GM18508 (cell line): ENCODE measurements around the gene MAP7D3.

Experiments
- ATAC-seq: cut with Tn5 transposase; IDR thresholded peaks from one replicate; pipeline ENCODE4 v1.9.1; 2021; ENCODE audit warnings: moderate number of reproducible peaks; ENCODE audit not compliant: insufficient read depth, unreplicated experiment

MAP7D3 gene

GRCh38 chrX:136209016-136209738, 42.0 kb downstream of the MAP7D3 start:
- ATAC-seq = no peak

GRCh38 chrX:136207546-136207945, 43.7 kb downstream of the MAP7D3 start:
- ATAC-seq = no peak

- ATAC-seq = no peak
Observed at GRCh38 chrX:136206916-136207315, 44.3 kb downstream of the MAP7D3 start.

GRCh38 chrX:136205882-136206380, 45.3 kb downstream of the MAP7D3 start:
- ATAC-seq = no peak

GRCh38 chrX:136204571-136204970, 46.6 kb downstream of the MAP7D3 start:
- ATAC-seq = no peak

GRCh38 chrX:136203951-136204350, 47.2 kb downstream of the MAP7D3 start:
- ATAC-seq = no peak

- ATAC-seq = no peak
Observed at GRCh38 chrX:136203438-136203837, 47.8 kb downstream of the MAP7D3 start.

GRCh38 chrX:136202889-136203288, 48.3 kb downstream of the MAP7D3 start:
- no peak for ATAC-seq

GRCh38 chrX:136201601-136202000, 49.6 kb downstream of the MAP7D3 start:
- no peak for ATAC-seq

GRCh38 chrX:136200466-136200865, 50.7 kb downstream of the MAP7D3 start:
- no peak for ATAC-seq

- no peak for ATAC-seq
Observed at GRCh38 chrX:136199365-136199764, 51.8 kb downstream of the MAP7D3 start.

GRCh38 chrX:136198678-136199243, 52.4 kb downstream of the MAP7D3 start:
- no peak for ATAC-seq

- no peak for ATAC-seq
Observed at GRCh38 chrX:136198010-136198409, 53.2 kb downstream of the MAP7D3 start.

GRCh38 chrX:136196691-136197155, 54.5 kb downstream of the MAP7D3 start:
- no peak for ATAC-seq

GRCh38 chrX:136195247-136195646, 56.0 kb downstream of the MAP7D3 start:
- ATAC-seq = no peak

GRCh38 chrX:136194536-136194935, 56.7 kb downstream of the MAP7D3 start:
- no peak for ATAC-seq

GRCh38 chrX:136193771-136194170, 57.4 kb downstream of the MAP7D3 start:
- ATAC-seq = no peak

GRCh38 chrX:136192839-136193414, 58.3 kb downstream of the MAP7D3 start:
- ATAC-seq = no peak

GRCh38 chrX:136192135-136192534, 59.1 kb downstream of the MAP7D3 start:
- ATAC-seq = no peak

GRCh38 chrX:136191171-136191570, 60.0 kb downstream of the MAP7D3 start:
- ATAC-seq = no peak

- no peak for ATAC-seq
Observed at GRCh38 chrX:136190038-136190713, 61.0 kb downstream of the MAP7D3 start.
